Measurements from ENCODE around the gene CATSPER1. TPM values are rescaled to one million over a fixed set of nuclear protein-coding genes. Genes with fewer than 3 reads are reported as not detected.

CATSPER1 gene
- total and polyA plus RNA-seq, 2 of the 8 experiments (the other 6 are each of a cell fraction or from before 2014, with no cell fraction given), result not detected

DNA sequence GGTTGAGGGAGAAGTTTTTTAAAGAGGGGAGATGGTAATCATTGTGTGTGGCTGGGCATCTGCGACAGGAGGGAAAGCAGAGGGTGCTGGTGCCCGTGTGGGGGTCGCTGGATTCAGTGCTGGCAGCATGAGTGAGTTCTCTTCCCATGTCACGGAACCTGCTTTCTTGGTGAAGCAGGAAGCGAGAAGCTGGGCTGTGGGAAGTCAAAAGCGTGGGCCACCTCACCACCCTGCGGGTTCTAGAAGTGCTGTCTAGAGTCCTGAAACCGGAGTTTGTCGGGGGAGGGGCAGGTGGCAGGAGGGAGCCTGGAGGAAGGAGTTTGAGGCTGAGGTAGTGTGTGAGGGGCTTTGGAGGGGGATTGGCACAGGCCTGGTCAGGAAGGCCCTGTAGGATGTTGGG is 50.5 kb downstream of the CATSPER1 start:
- 94% methylated on average over 9 of the region's 9 CpGs; no CpG with 5 or more reads in 1 of the 2 experiments for WGBS, 2 experiments (ENCODE audit: extremely low coverage in 1 of 2, insufficient coverage in 1 of 2, insufficient read length in 1 of 2, insufficient replicate concordance in 2 of 2, low coverage in 1 of 2, low lambda C conversion rate in 2 of 2, missing lambda C conversion rate in 1 of 2)
- H3K23me2 ChIP-seq (ENCODE audit: low read depth, low read length), result no peaks in the 10 kb centered on the region
- H3K27me3 ChIP-seq (replicated peaks in 1 of 4; ENCODE audit: control insufficient read depth in 3 of 4, extremely low read depth in 1 of 4, insufficient read depth in 3 of 4, low read length in 3 of 4), result no peaks in the 10 kb centered on the region
- H2BK12ac ChIP-seq (ENCODE audit: low read depth, low read length), result no peak overlapping the region
- no peak overlapping the region for H3K9ac ChIP-seq (replicated peaks in 1 of 4; ENCODE audit: extremely low read depth in 1 of 4, low read depth in 3 of 4, low read length in 3 of 4)
- peaks cover 6 to 25% (median 22%) of the 10 kb centered on the region in 4 experiments; a peak in 7 of 8 replicates for H3K36me3 ChIP-seq (ENCODE audit: control insufficient read depth in 2 of 4, insufficient read depth in 4 of 4, low read length in 3 of 4)
- H3K9me3 ChIP-seq (ENCODE audit: insufficient read depth in 2 of 2, low read depth in 1 of 2, low read length in 1 of 2), result no peaks in the 10 kb centered on the region
- H3K4me1 ChIP-seq (replicated peaks in 1 of 4; ENCODE audit: control insufficient read depth in 3 of 4, insufficient read depth in 4 of 4, low read length in 3 of 4), result no peaks in the 10 kb centered on the region
- H2BK15ac ChIP-seq (ENCODE audit: low read length), result no peak overlapping the region
- no peak overlapping the region for H3K4me2 ChIP-seq (ENCODE audit: insufficient read depth in 1 of 2, low read depth in 2 of 2, low read length in 2 of 2)
- H3K27ac ChIP-seq (ENCODE audit: low read depth, low read length), result no peak overlapping the region
- DNase-seq (ENCODE audit: low read depth in 1 of 2, low spot score in 2 of 2) (no peak), FAIRE-seq (no peak)
- H3K79me1 ChIP-seq (ENCODE audit: low read depth, low read length), result no peaks in the 10 kb centered on the region
- no peak overlapping the region for H4K5ac ChIP-seq (ENCODE audit: insufficient read length, low read depth, low read length)
- no peak overlapping the region for H2AFZ ChIP-seq (ENCODE audit: low read length)
- no peak overlapping the region for H2BK20ac ChIP-seq (ENCODE audit: low read length)
- no peaks in the 10 kb centered on the region for H3K79me2 ChIP-seq (ENCODE audit: control insufficient read depth in 1 of 2, insufficient read depth in 2 of 2, low read length in 2 of 2)
- H3K4ac ChIP-seq (replicated peaks; ENCODE audit: insufficient read length, low read depth, low read length), result no peak overlapping the region
- no peak overlapping the region; the same call in 1 of the 2 replicates for H4K8ac ChIP-seq (ENCODE audit: extremely low read depth, insufficient read depth, low read length)
- no peak overlapping the region for H4K91ac ChIP-seq (replicated peaks; ENCODE audit: insufficient read length, low read length)
- no peak overlapping the region for H3K14ac ChIP-seq (ENCODE audit: insufficient read length)
- peaks cover 0 to 2% of the 10 kb centered on the region in 2 experiments for H4K20me1 ChIP-seq (replicated peaks in 1 of 2; ENCODE audit: control insufficient read depth in 1 of 2, insufficient read depth in 2 of 2, low read length in 2 of 2)
- no peak overlapping the region for H2BK5ac ChIP-seq (ENCODE audit: low read depth, low read length)
- no peak for TF ChIP-seq TEAD4 (IDR thresholded peaks at IDR 0.05; ENCODE audit: low read depth, low read length)
- H3K23ac ChIP-seq (ENCODE audit: insufficient read length), result no peak overlapping the region
- H3K18ac ChIP-seq (ENCODE audit: extremely low read depth, low read length), result no peak overlapping the region
- POLR2A ChIA-PET (ENCODE audit: partially characterized antibody), result interaction anchor here (0.7 to 2.2 kb wide), 6 partner anchors 11 to 196 kb away, joined by 3 to 11 read pairs (median 4); no protein-coding TSS in a partner anchor
- no peak overlapping the region for H3K4me3 ChIP-seq (ENCODE audit: extremely low read depth in 1 of 4, insufficient read depth in 2 of 4, low read depth in 3 of 4, low read length in 4 of 4)
- no peak overlapping the region for H2BK120ac ChIP-seq (replicated peaks; ENCODE audit: low read depth, low read length)
- CTCF ChIA-PET (ENCODE audit: partially characterized antibody), result interaction anchor here (0.7 to 18.4 kb wide), 6 partner anchors 12 to 600 kb away, joined by 3 to 281 read pairs (median 5); partner anchors contain the start of genes CCDC85B and FIBP
- H2AK5ac ChIP-seq (ENCODE audit: low read depth, low read length), result no peak overlapping the region
- no peak overlapping the region for H3K56ac ChIP-seq (replicated peaks; ENCODE audit: insufficient read length, low read depth, low read length)
